HepG2 (cell line): Measurements from ENCODE around the gene CHST12. TPM values are rescaled to one million over a fixed set of nuclear protein-coding genes. Genes with fewer than 3 reads are reported as not detected.
A peak's percentile ranks its signal among the peaks of the same experiment; 100 is the strongest.

Source experiments
- ESRRA ChIP-seq: sonication (generic); formaldehyde crosslinking; IDR thresholded peaks from 2 replicates; pipeline ENCODE4 v1.5.1; 2020; ENCODE audit warnings: mild to moderate bottlenecking, low read depth, missing genetic modification reagents
- HIC2 ChIP-seq: sonication (generic); formaldehyde crosslinking; IDR thresholded peaks from 2 replicates; pipeline ENCODE4 v1.9.0; 2022; ENCODE audit warnings: low read depth, missing genetic modification reagents
- HNRNPLL ChIP-seq: fragments of 200-400 bp; formaldehyde crosslinking; IDR thresholded peaks from 2 replicates; pipeline ENCODE4 v1.6.1; 2017; ENCODE audit warnings: mild to moderate bottlenecking, low read depth, low read length; ENCODE audit not compliant: poor library complexity, severe bottlenecking
- KLF16 ChIP-seq, 2 experiments: sonication (generic) in 1 of 2; formaldehyde crosslinking in 1 of 2; IDR thresholded peaks; 2 replicates each; pipeline versions ENCODE4 v1.6.1 to v1.8.0; 2016 to 2023; ENCODE audit warnings: missing genetic modification reagents in 2 of 2, missing compliant biosample characterization in 1 of 2
- LBX2 ChIP-seq: sonication (generic); formaldehyde crosslinking; IDR thresholded peaks from 2 replicates; pipeline ENCODE4 v1.5.0; 2020; ENCODE audit warnings: missing genetic modification reagents, mild to moderate bottlenecking, borderline replicate concordance
- NFE2L2 ChIP-seq: fragments of 150-350 bp; IDR thresholded peaks from 2 replicates; pipeline ENCODE4 v1.6.1; 2014; ENCODE audit warnings: low read length
- SIN3B ChIP-seq: fragments of 150-350 bp; IDR thresholded peaks from 2 replicates; pipeline ENCODE4 v1.6.1; 2014; ENCODE audit warnings: low read length
- SRSF1 ChIP-seq: fragments of 200-400 bp; formaldehyde crosslinking; optimal IDR thresholded peaks from 2 replicates; pipeline ENCODE3; 2017; ENCODE audit warnings: mild to moderate bottlenecking, low read depth, low read length, moderate library complexity
- SYNCRIP ChIP-seq: fragments of 200-400 bp; formaldehyde crosslinking; IDR thresholded peaks from 2 replicates; pipeline ENCODE4 v1.6.1; 2018; ENCODE audit warnings: mild to moderate bottlenecking, low read depth, low read length; ENCODE audit not compliant: insufficient read depth
- THYN1 ChIP-seq: sonication (generic); formaldehyde crosslinking; IDR thresholded peaks from 2 replicates; pipeline ENCODE4 v1.8.1; 2023; ENCODE audit warnings: low read depth, mild to moderate bottlenecking, moderate library complexity, missing genetic modification reagents, borderline replicate concordance
- TOPORS ChIP-seq: sonication (generic); formaldehyde crosslinking; IDR thresholded peaks from 2 replicates; pipeline ENCODE4 v1.8.0; 2023; ENCODE audit warnings: mild to moderate bottlenecking, missing genetic modification reagents
- ZBTB39 ChIP-seq: sonication (generic); formaldehyde crosslinking; IDR thresholded peaks from 2 replicates; pipeline ENCODE4 v1.5.0; 2020; ENCODE audit warnings: missing genetic modification reagents
- ZFP1 ChIP-seq: IDR thresholded peaks from 2 replicates; pipeline ENCODE4 v1.6.1; 2016
- ZNF260 ChIP-seq: sonication (generic); formaldehyde crosslinking; IDR thresholded peaks from 2 replicates; pipeline ENCODE4 v1.4.0; 2020; ENCODE audit warnings: missing genetic modification reagents, low read depth, mild to moderate bottlenecking, borderline replicate concordance
- ZNF574 ChIP-seq: sonication (generic); formaldehyde crosslinking; IDR thresholded peaks from 2 replicates; pipeline ENCODE4 v1.4.0; 2020; ENCODE audit warnings: missing genetic modification reagents
- ZNF670 ChIP-seq: sonication (generic); formaldehyde crosslinking; IDR thresholded peaks from 2 replicates; pipeline ENCODE4 v1.8.0; 2022; ENCODE audit warnings: mild to moderate bottlenecking, missing genetic modification reagents, borderline replicate concordance
- ZNF724P ChIP-seq: sonication (generic); formaldehyde crosslinking; IDR thresholded peaks from 2 replicates; pipeline ENCODE4 v1.8.0; 2022; ENCODE audit warnings: missing genetic modification reagents, borderline replicate concordance
- ZNF839 ChIP-seq: sonication (generic); formaldehyde crosslinking; IDR thresholded peaks from 2 replicates; pipeline ENCODE4 v1.4.0; 2020; ENCODE audit warnings: missing genetic modification reagents, mild to moderate bottlenecking, borderline replicate concordance
- ZSCAN12 ChIP-seq: sonication (generic); formaldehyde crosslinking; IDR thresholded peaks from 2 replicates; pipeline ENCODE4 v1.9.0; 2021; ENCODE audit warnings: mild to moderate bottlenecking, missing genetic modification reagents
- polyA plus RNA-seq, 8 experiments: library from polyadenylated mRNA; depleted of rRNA in 3 of 8; stranded (reverse) in 7 of 8; unstranded in 1 of 8; fragments of >200 nt; fragmentation: Illumina TruSeq in 4 of 8; extraction: Trizol in 4 of 8; gene quantifications; 2 replicates each; pipeline versions ENCODE4 v1.2.1 to v1.2.3, GENCODE V29; 2011 to 2016; ENCODE audit warnings: low read depth in 4 of 8, missing spikeins in 1 of 8, mixed read lengths in 1 of 8; ENCODE audit not compliant: insufficient read depth in 1 of 8
- total RNA-seq, 5 experiments: library from RNA; depleted of rRNA; stranded (reverse); fragments of >200 nt; fragmentation: Illumina TruSeq; extraction: Trizol; gene quantifications; 2 replicates each; pipeline ENCODE4 v1.2.3, GENCODE V29; 2016; ENCODE audit warnings: low read depth in 1 of 5

Gene CHST12
- total and polyA plus RNA-seq, 2 of the 13 experiments (the other 11 are each of a cell fraction or from before 2014, with no cell fraction given), result 6.4 to 15.8 TPM

- TF ChIP-seq HIC2 (CRISPR knock-in tag) (no peak), ZNF670 (no peak), ZNF574 (CRISPR knock-in tag) (peak; percentile 35), ZBTB39 (CRISPR knock-in tag) (no peak), NFE2L2 (no peak), ZNF724P (CRISPR knock-in tag) (no peak), ZNF260 (no peak), SRSF1 (no peak), ZSCAN12 (CRISPR knock-in tag) (no peak), SIN3B (peak; percentile 5; the same call in 1 of the 2 replicates), ZNF839 (CRISPR knock-in tag) (no peak), ESRRA (CRISPR knock-in tag) (no peak), TOPORS (CRISPR knock-in tag) (peak; percentile 61), ZFP1 (CRISPR knock-in tag) (no peak), LBX2 (no peak), KLF16 (CRISPR knock-in tag; IDR thresholded peaks at IDR 0.05) (peak; percentile 9 to 66; a peak in 2 of 4 replicates), SYNCRIP (no peak), THYN1 (CRISPR knock-in tag) (no peak), HNRNPLL (no peak)
Observed at GRCh38 chr7:2354186-2354938, 49.0 kb upstream of the CHST12 start, which contains the start of gene EIF3B (continued).
